Hepatocyte (in vitro differentiated cells): Measurements from ENCODE around the gene PHLDB2. TPM values are rescaled to one million over a fixed set of nuclear protein-coding genes. Genes with fewer than 3 reads are reported as not detected.

Experiments
- DNase-seq: peaks from one replicate; pipeline ENCODE4 v3.0.0-alpha.2; 2016; ENCODE audit warnings: low spot score
- H2AFZ ChIP-seq: fragments of 200-600 bp; sonication (generic); 2 replicates; pipeline ENCODE4 v1.6.0; 2016; ENCODE audit warnings: antibody characterized with exemption, mild to moderate bottlenecking
- H3K27ac ChIP-seq: fragments of 200-600 bp; sonication (generic); 2 replicates; pipeline ENCODE4 v1.5.1; 2016; ENCODE audit warnings: mild to moderate bottlenecking
- H3K27me3 ChIP-seq: fragments of 200-600 bp; sonication (generic); 2 replicates; pipeline ENCODE4 v1.6.1; 2016
- H3K36me3 ChIP-seq: fragments of 200-600 bp; sonication (generic); replicated peaks from 2 replicates; pipeline ENCODE4 v1.5.1; 2016; ENCODE audit warnings: low read depth; ENCODE audit not compliant: insufficient read depth
- H3K4me1 ChIP-seq: fragments of 200-600 bp; sonication (generic); 2 replicates; pipeline ENCODE4 v1.5.1; 2016; ENCODE audit warnings: mild to moderate bottlenecking, moderate library complexity; ENCODE audit not compliant: insufficient read depth
- H3K4me2 ChIP-seq: fragments of 200-600 bp; sonication (generic); 2 replicates; pipeline ENCODE4 v1.6.0; 2016
- H3K4me3 ChIP-seq: fragments of 200-600 bp; sonication (generic); 2 replicates; pipeline ENCODE4 v1.5.1; 2016; ENCODE audit warnings: mild to moderate bottlenecking
- H3K79me2 ChIP-seq: fragments of 200-600 bp; sonication (generic); 2 replicates; pipeline ENCODE4 v1.6.0; 2017; ENCODE audit warnings: mild to moderate bottlenecking
- H3K9me2 ChIP-seq: fragments of 200-600 bp; sonication (generic); replicated peaks from 2 replicates; pipeline ENCODE4 v1.6.0; 2017; ENCODE audit warnings: mild to moderate bottlenecking; ENCODE audit not compliant: insufficient read depth
- H3K9me3 ChIP-seq: fragments of 200-600 bp; sonication (generic); 2 replicates; pipeline ENCODE4 v1.5.1; 2016; ENCODE audit warnings: low read depth, mild to moderate bottlenecking
- H4K20me1 ChIP-seq: fragments of 200-600 bp; sonication (generic); 2 replicates; pipeline ENCODE4 v1.6.0; 2016; ENCODE audit warnings: mild to moderate bottlenecking; ENCODE audit not compliant: insufficient read depth, poor library complexity, severe bottlenecking
- EZH2 ChIP-seq: fragments of 200-600 bp; sonication (generic); IDR thresholded peaks from 2 replicates; pipeline ENCODE4 v1.6.1; 2016; ENCODE audit warnings: antibody characterized with exemption, mild to moderate bottlenecking, borderline replicate concordance
- EZH2phosphoT487 ChIP-seq: fragments of 200-600 bp; sonication (generic); IDR thresholded peaks from one replicate; pipeline ENCODE4 v1.6.1; 2018; ENCODE audit warnings: antibody characterized with exemption, mild to moderate bottlenecking, low read depth, moderate library complexity; ENCODE audit not compliant: unreplicated experiment, severe bottlenecking
- WGBS: methylation state at CpG from one replicate; pipeline ENCODE4 v1.1.6; 2016; ENCODE audit warnings: low lambda C conversion rate; ENCODE audit errors: missing lambda C conversion rate; 5-methylcytosine and 5-hydroxymethylcytosine counted together
- polyA plus RNA-seq: library from polyadenylated mRNA; unstranded; fragments of >200 nt; fragmentation: Nextera tagmentation; extraction: Ambion mirVana; gene quantifications from 2 replicates; pipeline ENCODE4 v1.2.1, GENCODE V29; 2016
- total RNA-seq: library from RNA; depleted of rRNA; stranded (reverse); fragments of >200 nt; gene quantifications from 2 replicates; pipeline ENCODE4 v1.2.3, GENCODE V29; 2014
- TF ChIP-seq, protein P1 (sequence below): fragments of 200-600 bp; sonication (generic); IDR thresholded peaks from 2 replicates; pipeline ENCODE4 v1.5.1; 2016; ENCODE audit warnings: antibody characterized with exemption, mild to moderate bottlenecking; ENCODE audit not compliant: poor library complexity

Gene PHLDB2
- total and polyA plus RNA-seq, 2 experiments from 2014 or later, result 49.0 to 52.7 TPM

DNA sequence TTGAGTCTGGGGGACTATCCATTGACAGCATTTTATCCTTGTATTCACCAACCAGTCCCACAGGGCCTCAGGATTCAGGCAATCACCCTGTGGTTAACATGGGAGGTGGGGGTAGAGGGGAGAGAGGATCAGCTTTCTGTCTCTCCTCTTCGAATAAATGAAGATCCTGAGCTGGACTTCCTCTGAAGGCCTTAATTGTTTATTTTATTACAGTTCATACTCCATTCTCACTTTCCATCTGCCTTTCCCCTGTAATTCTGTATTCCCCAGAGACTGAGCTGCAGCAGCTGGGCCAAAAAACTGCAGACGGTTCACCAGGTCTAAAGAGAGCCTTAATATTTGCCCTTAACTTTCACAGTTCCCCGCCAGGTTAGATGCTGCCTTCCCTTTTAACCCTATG lies 151.6 kb downstream of the PHLDB2 start:
- H3K9me2 ChIP-seq, result no peaks in the 10 kb centered on the region
- WGBS, result 77% methylated on average over 3 of the region's 3 CpGs
- H3K4me3 ChIP-seq, result no peak overlapping the region
- H3K36me3 ChIP-seq, result no peaks in the 10 kb centered on the region
- no peak for DNase-seq
- H3K4me2 ChIP-seq, result no peak overlapping the region
- no peaks in the 10 kb centered on the region for H3K27me3 ChIP-seq
- TF ChIP-seq, protein P1, sequence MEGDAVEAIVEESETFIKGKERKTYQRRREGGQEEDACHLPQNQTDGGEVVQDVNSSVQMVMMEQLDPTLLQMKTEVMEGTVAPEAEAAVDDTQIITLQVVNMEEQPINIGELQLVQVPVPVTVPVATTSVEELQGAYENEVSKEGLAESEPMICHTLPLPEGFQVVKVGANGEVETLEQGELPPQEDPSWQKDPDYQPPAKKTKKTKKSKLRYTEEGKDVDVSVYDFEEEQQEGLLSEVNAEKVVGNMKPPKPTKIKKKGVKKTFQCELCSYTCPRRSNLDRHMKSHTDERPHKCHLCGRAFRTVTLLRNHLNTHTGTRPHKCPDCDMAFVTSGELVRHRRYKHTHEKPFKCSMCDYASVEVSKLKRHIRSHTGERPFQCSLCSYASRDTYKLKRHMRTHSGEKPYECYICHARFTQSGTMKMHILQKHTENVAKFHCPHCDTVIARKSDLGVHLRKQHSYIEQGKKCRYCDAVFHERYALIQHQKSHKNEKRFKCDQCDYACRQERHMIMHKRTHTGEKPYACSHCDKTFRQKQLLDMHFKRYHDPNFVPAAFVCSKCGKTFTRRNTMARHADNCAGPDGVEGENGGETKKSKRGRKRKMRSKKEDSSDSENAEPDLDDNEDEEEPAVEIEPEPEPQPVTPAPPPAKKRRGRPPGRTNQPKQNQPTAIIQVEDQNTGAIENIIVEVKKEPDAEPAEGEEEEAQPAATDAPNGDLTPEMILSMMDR, result no peak
- no peak for TF ChIP-seq EZH2phosphoT487
- no peak for TF ChIP-seq EZH2
- peaks cover 4% of the 10 kb centered on the region for H3K4me1 ChIP-seq
- H3K9me3 ChIP-seq, result no peaks in the 10 kb centered on the region
- no peaks in the 10 kb centered on the region for H3K79me2 ChIP-seq
- H2AFZ ChIP-seq, result no peak overlapping the region
- H3K27ac ChIP-seq, result no peak overlapping the region
- H4K20me1 ChIP-seq, result no peaks in the 10 kb centered on the region

- peaks cover 4% of the 10 kb centered on the region for H3K4me1 ChIP-seq
- no peak overlapping the region for H3K27ac ChIP-seq
- no peak overlapping the region for H3K4me2 ChIP-seq
- no peak overlapping the region for H3K4me3 ChIP-seq
- DNase-seq, result no peak
- no peaks in the 10 kb centered on the region for H3K27me3 ChIP-seq
- WGBS, result 67% methylated on average over 6 of the region's 6 CpGs
- H3K79me2 ChIP-seq, result no peaks in the 10 kb centered on the region
- H3K36me3 ChIP-seq, result no peaks in the 10 kb centered on the region
- no peaks in the 10 kb centered on the region for H4K20me1 ChIP-seq
- H2AFZ ChIP-seq, result no peak overlapping the region
- TF ChIP-seq EZH2 (no peak), EZH2phosphoT487 (no peak)
- TF ChIP-seq, protein P1, result no peak
- no peaks in the 10 kb centered on the region for H3K9me3 ChIP-seq
- H3K9me2 ChIP-seq, result no peaks in the 10 kb centered on the region
Measured at GRCh38 chr3:112011376-112011940, 152.4 kb downstream of the PHLDB2 start.

- no peak overlapping the region for H3K27ac ChIP-seq
- H3K27me3 ChIP-seq, result no peaks in the 10 kb centered on the region
- no peaks in the 10 kb centered on the region for H4K20me1 ChIP-seq
- H3K9me2 ChIP-seq, result no peaks in the 10 kb centered on the region
- no peak for DNase-seq
- no peaks in the 10 kb centered on the region for H3K79me2 ChIP-seq
- H3K4me1 ChIP-seq, result peaks cover 4% of the 10 kb centered on the region
- no peaks in the 10 kb centered on the region for H3K9me3 ChIP-seq
- no peaks in the 10 kb centered on the region for H3K36me3 ChIP-seq
- no peak overlapping the region for H3K4me3 ChIP-seq
- H3K4me2 ChIP-seq, result no peak overlapping the region
- H2AFZ ChIP-seq, result no peak overlapping the region
- WGBS, result 79% methylated on average over 6 of the region's 6 CpGs
- TF ChIP-seq EZH2phosphoT487, result no peak
- TF ChIP-seq, protein P1, result no peak
- TF ChIP-seq EZH2, result no peak
Measured at GRCh38 chr3:112012205-112012992, 153.3 kb downstream of the PHLDB2 start.
